ENCODE results near the gene PANK1.

Gene PANK1

GRCh38 chr10:89593043-89593442, 52.0 kb downstream of the PANK1 start:
- ATAC-seq (replicated peaks) (no peak), DNase-seq (no peak)
- H3K36me3 Mint-ChIP-seq (ENCODE audit: insufficient read depth), result no peaks in the 10 kb centered on the region
- H3K9me3 Mint-ChIP-seq, result no peaks in the 10 kb centered on the region
- no peaks in the 10 kb centered on the region for H3K4me1 Mint-ChIP-seq (ENCODE audit: low read depth in 2 of 2)
- no peak overlapping the region for H3K27ac Mint-ChIP-seq
- H3K27me3 Mint-ChIP-seq, result no peaks in the 10 kb centered on the region
- H3K4me3 Mint-ChIP-seq, result no peak overlapping the region

GRCh38 chr10:89592539-89592938, 52.5 kb downstream of the PANK1 start:
- no peak for DNase-seq
- Mint-ChIP-seq H3K27me3 (no peaks in the 10 kb centered on the region), H3K4me3 (no peak overlapping the region), H3K36me3 (ENCODE audit: insufficient read depth) (no peaks in the 10 kb centered on the region), H3K4me1 (ENCODE audit: low read depth in 2 of 2) (no peaks in the 10 kb centered on the region), H3K9me3 (no peaks in the 10 kb centered on the region), H3K27ac (no peak overlapping the region)
- ATAC-seq (replicated peaks), result no peak

- H3K4me3 Mint-ChIP-seq, result no peak overlapping the region
- H3K27me3 Mint-ChIP-seq, result no peaks in the 10 kb centered on the region
- no peak for ATAC-seq (replicated peaks)
- no peaks in the 10 kb centered on the region for H3K36me3 Mint-ChIP-seq (ENCODE audit: insufficient read depth)
- H3K9me3 Mint-ChIP-seq, result no peaks in the 10 kb centered on the region
- H3K27ac Mint-ChIP-seq, result no peak overlapping the region
- DNase-seq, result no peak
- no peaks in the 10 kb centered on the region for H3K4me1 Mint-ChIP-seq (ENCODE audit: low read depth in 2 of 2)
Measured at GRCh38 chr10:89591796-89592271, 53.2 kb downstream of the PANK1 start.

GRCh38 chr10:89591111-89591795, 53.8 kb downstream of the PANK1 start:
- Mint-ChIP-seq H3K4me1 (ENCODE audit: low read depth in 2 of 2) (no peaks in the 10 kb centered on the region), H3K36me3 (ENCODE audit: insufficient read depth) (no peaks in the 10 kb centered on the region), H3K4me3 (no peak overlapping the region), H3K27me3 (no peaks in the 10 kb centered on the region), H3K9me3 (no peaks in the 10 kb centered on the region), H3K27ac (no peak overlapping the region)
- ATAC-seq (replicated peaks) (no peak), DNase-seq (no peak)

GRCh38 chr10:89590326-89590725, 54.7 kb downstream of the PANK1 start:
- Mint-ChIP-seq H3K4me3 (no peak overlapping the region), H3K4me1 (ENCODE audit: low read depth in 2 of 2) (no peaks in the 10 kb centered on the region), H3K27me3 (no peaks in the 10 kb centered on the region), H3K9me3 (no peaks in the 10 kb centered on the region), H3K27ac (no peak overlapping the region), H3K36me3 (ENCODE audit: insufficient read depth) (no peaks in the 10 kb centered on the region)
- DNase-seq (no peak), ATAC-seq (replicated peaks) (no peak)

- Mint-ChIP-seq H3K27me3 (no peaks in the 10 kb centered on the region), H3K27ac (no peak overlapping the region), H3K4me3 (no peak overlapping the region), H3K36me3 (ENCODE audit: insufficient read depth) (no peaks in the 10 kb centered on the region), H3K4me1 (ENCODE audit: low read depth in 2 of 2) (no peaks in the 10 kb centered on the region), H3K9me3 (no peaks in the 10 kb centered on the region)
- no peak for DNase-seq
- no peak for ATAC-seq (replicated peaks)
Measured at GRCh38 chr10:89589101-89589720, 55.8 kb downstream of the PANK1 start.

GRCh38 chr10:89588671-89589070, 56.4 kb downstream of the PANK1 start:
- H3K9me3 Mint-ChIP-seq, result no peaks in the 10 kb centered on the region
- no peak overlapping the region for H3K27ac Mint-ChIP-seq
- H3K4me3 Mint-ChIP-seq, result no peak overlapping the region
- H3K27me3 Mint-ChIP-seq, result no peaks in the 10 kb centered on the region
- no peaks in the 10 kb centered on the region for H3K4me1 Mint-ChIP-seq (ENCODE audit: low read depth in 2 of 2)
- DNase-seq (no peak), ATAC-seq (replicated peaks) (no peak)
- H3K36me3 Mint-ChIP-seq (ENCODE audit: insufficient read depth), result no peaks in the 10 kb centered on the region

GRCh38 chr10:89582022-89582421, 63.0 kb downstream of the PANK1 start:
- no peak overlapping the region for H3K4me3 Mint-ChIP-seq
- H3K27me3 Mint-ChIP-seq, result peaks cover 0 to 6% of the 10 kb centered on the region in 2 donors
- no peak for DNase-seq
- H3K4me1 Mint-ChIP-seq (ENCODE audit: low read depth in 2 of 2), result no peaks in the 10 kb centered on the region
- no peaks in the 10 kb centered on the region for H3K9me3 Mint-ChIP-seq
- H3K36me3 Mint-ChIP-seq (ENCODE audit: insufficient read depth), result no peaks in the 10 kb centered on the region
- ATAC-seq (replicated peaks), result no peak
- H3K27ac Mint-ChIP-seq, result no peak overlapping the region

GRCh38 chr10:89580243-89580642, 64.8 kb downstream of the PANK1 start:
- Mint-ChIP-seq H3K27me3 (peaks cover 0 to 6% of the 10 kb centered on the region in 2 donors), H3K27ac (no peak overlapping the region), H3K4me3 (no peak overlapping the region), H3K36me3 (ENCODE audit: insufficient read depth) (no peaks in the 10 kb centered on the region), H3K4me1 (ENCODE audit: low read depth in 2 of 2) (no peaks in the 10 kb centered on the region), H3K9me3 (no peaks in the 10 kb centered on the region)
- no peak for ATAC-seq (replicated peaks)
- no peak for DNase-seq

GRCh38 chr10:89576696-89577095, 68.3 kb downstream of the PANK1 start:
- Mint-ChIP-seq H3K4me3 (no peak overlapping the region), H3K4me1 (ENCODE audit: low read depth in 2 of 2) (no peaks in the 10 kb centered on the region), H3K9me3 (no peaks in the 10 kb centered on the region), H3K36me3 (ENCODE audit: insufficient read depth) (no peaks in the 10 kb centered on the region), H3K27ac (no peak overlapping the region), H3K27me3 (peaks cover 0 to 6% of the 10 kb centered on the region in 2 donors)
- ATAC-seq (replicated peaks) (no peak), DNase-seq (no peak)

- Mint-ChIP-seq H3K9me3 (no peaks in the 10 kb centered on the region), H3K36me3 (ENCODE audit: insufficient read depth) (no peaks in the 10 kb centered on the region)
Measured at GRCh38 chr10:89576022-89576421, 69.0 kb downstream of the PANK1 start.

GRCh38 chr10:89575031-89575430, 70.0 kb downstream of the PANK1 start:
- Mint-ChIP-seq H3K27me3 (no peaks in the 10 kb centered on the region), H3K36me3 (ENCODE audit: insufficient read depth) (no peaks in the 10 kb centered on the region), H3K4me3 (no peak overlapping the region), H3K27ac (no peak overlapping the region), H3K9me3 (no peaks in the 10 kb centered on the region), H3K4me1 (ENCODE audit: low read depth in 2 of 2) (no peaks in the 10 kb centered on the region)
- no peak for ATAC-seq (replicated peaks)
- no peak for DNase-seq

More at GRCh38 chr10:89576022-89576421, 69.0 kb downstream of the PANK1 start:
- ATAC-seq (replicated peaks) (no peak), DNase-seq (no peak)
- Mint-ChIP-seq H3K27ac (no peak overlapping the region), H3K4me1 (ENCODE audit: low read depth in 2 of 2) (no peaks in the 10 kb centered on the region), H3K4me3 (no peak overlapping the region), H3K27me3 (peaks cover 0 to 6% of the 10 kb centered on the region in 2 donors)

GRCh38 chr10:89574368-89574767, 70.7 kb downstream of the PANK1 start:
- Mint-ChIP-seq H3K4me3 (no peak overlapping the region), H3K9me3 (no peaks in the 10 kb centered on the region), H3K4me1 (ENCODE audit: low read depth in 2 of 2) (no peaks in the 10 kb centered on the region), H3K27ac (no peak overlapping the region), H3K36me3 (ENCODE audit: insufficient read depth) (no peaks in the 10 kb centered on the region), H3K27me3 (no peaks in the 10 kb centered on the region)
- DNase-seq (no peak), ATAC-seq (replicated peaks) (no peak)

GRCh38 chr10:89567576-89568245, 77.3 kb downstream of the PANK1 start:
- H3K9me3 Mint-ChIP-seq, result no peaks in the 10 kb centered on the region
- H3K4me1 Mint-ChIP-seq (ENCODE audit: low read depth in 2 of 2), result no peaks in the 10 kb centered on the region
- no peak overlapping the region for H3K27ac Mint-ChIP-seq
- DNase-seq (no peak), ATAC-seq (replicated peaks) (no peak)
- peaks cover 15 to 24% of the 10 kb centered on the region in 2 donors for H3K27me3 Mint-ChIP-seq
- H3K4me3 Mint-ChIP-seq, result no peak overlapping the region
- H3K36me3 Mint-ChIP-seq (ENCODE audit: insufficient read depth), result no peaks in the 10 kb centered on the region

Measured in effector memory CD8-positive, alpha-beta T cell (primary cell).